Medulla oblongata (tissue), 1 donor: ENCODE data around the gene EPB41L2.
A peak's percentile ranks its signal among the peaks of the same experiment; 100 is the strongest.
"Not testable (repeated sequence)": the region's sequence is repeated elsewhere in the genome, so short reads cannot be mapped to it uniquely, and the experiment has no call there.

Experiments
- DNase-seq: peaks from one replicate; pipeline ENCODE4 v3.0.0-alpha.2; 2015; ENCODE audit errors: extremely low spot score

Gene EPB41L2

GRCh38 chr6:131003488-131004386 lies 59.3 kb downstream of the EPB41L2 start:
- DNase-seq = no peak

GRCh38 chr6:131002661-131002980 lies 60.4 kb downstream of the EPB41L2 start:
- DNase-seq = no peak

GRCh38 chr6:131001945-131002660 lies 60.9 kb downstream of the EPB41L2 start:
- no peak for DNase-seq

GRCh38 chr6:131001111-131001736 lies 61.8 kb downstream of the EPB41L2 start:
- peak; percentile 73 for DNase-seq

GRCh38 chr6:131000544-131000943 lies 62.5 kb downstream of the EPB41L2 start:
- DNase-seq = no peak

- peak; percentile 53 for DNase-seq
These were observed 65.8 kb downstream of the EPB41L2 start for GRCh38 chr6:130997061-130997753.

- no peak for DNase-seq
These were observed 66.4 kb downstream of the EPB41L2 start for GRCh38 chr6:130996635-130997034.

GRCh38 chr6:130995783-130996447 lies 67.1 kb downstream of the EPB41L2 start:
- DNase-seq = no peak

GRCh38 chr6:130994319-130995097 lies 68.5 kb downstream of the EPB41L2 start:
- DNase-seq = no peak

GRCh38 chr6:130993292-130993765 lies 69.7 kb downstream of the EPB41L2 start:
- no peak for DNase-seq

GRCh38 chr6:130991422-130992137 lies 71.5 kb downstream of the EPB41L2 start:
- DNase-seq = no peak

- not testable (repeated sequence) for DNase-seq
These were observed 75.5 kb downstream of the EPB41L2 start for GRCh38 chr6:130987539-130987938.

GRCh38 chr6:130985115-130985514 lies 77.9 kb downstream of the EPB41L2 start:
- no peak for DNase-seq

- no peak for DNase-seq
These were observed 80.0 kb downstream of the EPB41L2 start for GRCh38 chr6:130982941-130983456.

- no peak for DNase-seq
These were observed 80.9 kb downstream of the EPB41L2 start for GRCh38 chr6:130982135-130982534.

GRCh38 chr6:130981409-130981808 lies 81.6 kb downstream of the EPB41L2 start:
- DNase-seq = no peak

GRCh38 chr6:130980310-130981032 lies 82.6 kb downstream of the EPB41L2 start:
- peak; percentile 67 for DNase-seq

GRCh38 chr6:130978660-130979396 lies 84.2 kb downstream of the EPB41L2 start:
- DNase-seq = no peak
